K562 (cell line): Measurements from ENCODE around the gene POLD2. TPM values are rescaled to one million over a fixed set of nuclear protein-coding genes. Genes with fewer than 3 reads are reported as not detected.

ENCODE experiments used
- AFF4 ChIP-seq: sonication (generic); formaldehyde crosslinking; IDR thresholded peaks from 2 replicates; pipeline ENCODE4 v1.8.0; 2023; ENCODE audit warnings: mild to moderate bottlenecking, missing genetic modification reagents
- ETS1 ChIP-seq: conservative IDR thresholded peaks from 2 replicates; pipeline ENCODE4 v1.6.1; 2011; ENCODE audit warnings: low read depth, mild to moderate bottlenecking, low read length; ENCODE audit not compliant: control insufficient read depth
- ETV1 ChIP-seq: fragments of 450-650 bp; conservative IDR thresholded peaks from 2 replicates; pipeline ENCODE4 v1.6.1; 2016; ENCODE audit warnings: missing genetic modification characterization, control low read depth, low read depth, missing compliant biosample characterization
- HNRNPH1 ChIP-seq: fragments of 200-400 bp; formaldehyde crosslinking; optimal IDR thresholded peaks from 2 replicates; pipeline ENCODE3; 2017; ENCODE audit warnings: low read depth, mild to moderate bottlenecking, low read length, moderate library complexity
- IRF9 ChIP-seq: fragments of 450-650 bp; IDR thresholded peaks from 2 replicates; pipeline ENCODE4 v1.6.1; 2016; ENCODE audit warnings: missing biosample characterization, missing genetic modification characterization
- MBD2 ChIP-seq: sonication (generic); IDR thresholded peaks from 2 replicates; pipeline ENCODE4 v1.6.1; 2016; ENCODE audit warnings: low read depth, borderline replicate concordance
- NR1H2 ChIP-seq: sonication (generic); formaldehyde crosslinking; IDR thresholded peaks from 2 replicates; pipeline ENCODE4 v1.4.0; 2020; ENCODE audit warnings: mild to moderate bottlenecking, missing genetic modification reagents
- POLR2B ChIP-seq: fragments of 450-650 bp; IDR thresholded peaks from 2 replicates; pipeline ENCODE4 v1.6.1; 2018; ENCODE audit warnings: low read depth; ENCODE audit not compliant: partially characterized antibody
- PTRF ChIP-seq: fragments of 450-650 bp; IDR thresholded peaks from 2 replicates; pipeline ENCODE4 v1.6.1; 2016; ENCODE audit warnings: mild to moderate bottlenecking, missing genetic modification characterization, missing compliant biosample characterization
- RBBP5 ChIP-seq: fragments of 200-600 bp; sonication (generic); IDR thresholded peaks from 2 replicates; pipeline ENCODE4 v1.6.1; 2012; ENCODE audit warnings: borderline replicate concordance, mild to moderate bottlenecking, low read length, control low read depth, inconsistent platforms; ENCODE audit not compliant: insufficient read depth, poor library complexity, severe bottlenecking
- SRF ChIP-seq, 2 experiments: fragments of 250-450, 450-650 bp in 1 of 2; sonication (Bioruptor Pico) in 1 of 2; sonication (generic) in 1 of 2; formaldehyde crosslinking; IDR thresholded peaks; 2 replicates each; pipeline versions ENCODE4 v1.5.0 to v1.5.1; 2020 to 2022; ENCODE audit warnings: mild to moderate bottlenecking in 1 of 2, missing genetic modification reagents in 1 of 2
- SRSF9 ChIP-seq: fragments of 200-400 bp; formaldehyde crosslinking; IDR thresholded peaks from 2 replicates; pipeline ENCODE4 v1.6.1; 2017; ENCODE audit warnings: low read depth, low read length, borderline replicate concordance
- TCF3 ChIP-seq: sonication (generic); formaldehyde crosslinking; IDR thresholded peaks from 2 replicates; pipeline ENCODE4 v1.4.0; 2020; ENCODE audit warnings: mild to moderate bottlenecking, missing genetic modification reagents
- ZNF124 ChIP-seq: sonication (generic); formaldehyde crosslinking; IDR thresholded peaks from 2 replicates; pipeline ENCODE4 v1.8.1; 2022; ENCODE audit warnings: missing genetic modification reagents
- ZNF239 ChIP-seq: fragments of 250-450 bp; sonication (Bioruptor Pico); IDR thresholded peaks from 2 replicates; pipeline ENCODE4 v1.4.0; 2020; ENCODE audit warnings: mild to moderate bottlenecking
- ZNF76 ChIP-seq: fragments of 250-450 bp; sonication (Bioruptor Pico); IDR thresholded peaks from 2 replicates; pipeline ENCODE4 v1.4.0; 2020; ENCODE audit warnings: mild to moderate bottlenecking, moderate library complexity, borderline replicate concordance
- polyA plus RNA-seq, 8 experiments: library from polyadenylated mRNA; depleted of rRNA in 4 of 8; stranded (reverse) in 5 of 8; unstranded in 3 of 8; fragments of >200 nt; fragmentation: Nextera tagmentation in 2 of 8; fragmentation: Illumina TruSeq in 1 of 8; extraction: Ambion mirVana in 2 of 8; extraction: Trizol in 1 of 8; gene quantifications; 2 replicates each; pipeline versions ENCODE4 v1.2.1 to v1.2.3, GENCODE V29; 2011 to 2014; ENCODE audit warnings: inconsistent platforms in 1 of 8, missing spikeins in 1 of 8
- total RNA-seq, 7 experiments: library from RNA; depleted of rRNA in 6 of 7; stranded (reverse); fragments of >200 nt in 6 of 7; fragmentation: Illumina TruSeq in 2 of 7; extraction: Trizol in 2 of 7; gene quantifications; 2 replicates each; pipeline versions ENCODE4 v1.2.1 to v1.2.3, GENCODE V29; 2011 to 2021; ENCODE audit warnings: low replicate concordance in 1 of 7

The POLD2 gene
- total and polyA plus RNA-seq, 9 of the 15 experiments (the other 6 are each of a cell fraction or from before 2014, with no cell fraction given), result 29.7 to 259 (median 225) TPM

- TF ChIP-seq SRF (CRISPR knock-in tag; IDR thresholded peaks at IDR 0.05) (peak in 1 of 2 experiments; percentile 38; a peak in 1 of 4 replicates), ZNF239 (CRISPR knock-in tag) (no peak), AFF4 (CRISPR knock-in tag) (peak; percentile 73; the same call in 1 of the 2 replicates), HNRNPH1 (no peak), PTRF (tag) (no peak), IRF9 (tag) (no peak), SRSF9 (no peak), ETS1 (0 out of 2 replicates have a peak, but pooled peaks have one; percentile 35), ETV1 (no peak), RBBP5 (peak; percentile 78), ZNF124 (CRISPR knock-in tag) (no peak), ZNF76 (no peak), NR1H2 (CRISPR knock-in tag) (no peak), TCF3 (CRISPR knock-in tag) (no peak), MBD2 (peak; percentile 91), POLR2B (no peak)
Measured at GRCh38 chr7:44123190-44124003, at the start of gene POLD2 (continued).
